ENCODE measurements around the gene OSBP2. TPM values are rescaled to one million over a fixed set of nuclear protein-coding genes. Genes with fewer than 3 reads are reported as not detected.

The OSBP2 gene
- total and polyA plus RNA-seq, 2 of the 13 experiments (the other 11 are each of a cell fraction or from before 2014, with no cell fraction given), result 5.0 to 7.7 TPM

GRCh38 chr22:30889996-30890480, 195.4 kb downstream of the OSBP2 start:
- Histone ChIP-seq H3K4me2 (ENCODE audit: low read depth, low read length) (no peak overlapping the region), H3K79me2 (ENCODE audit: insufficient read depth, low read length) (no peaks in the 10 kb centered on the region), H3K9ac (ENCODE audit: insufficient read depth, low read depth, low read length) (no peak overlapping the region), H3K4me1 (ENCODE audit: insufficient read depth, low read length) (peaks cover 9% of the 10 kb centered on the region), H3K4me3 (replicated peaks in 1 of 3; ENCODE audit: insufficient read depth in 1 of 3, low read depth in 2 of 3, low read length in 3 of 3) (no peak overlapping the region), H3K36me3 (replicated peaks in 1 of 2; ENCODE audit: control insufficient read depth in 1 of 2, insufficient read depth in 2 of 2, low read length in 2 of 2) (peaks cover 7 to 14% of the 10 kb centered on the region in 2 experiments; a peak in 4 of 5 replicates), H3K27ac (ENCODE audit: extremely low read length, insufficient read depth, low read length) (no peak overlapping the region), H4K20me1 (ENCODE audit: insufficient read depth, low read length) (no peaks in the 10 kb centered on the region), H3K27me3 (ENCODE audit: control insufficient read depth in 1 of 2, insufficient read depth in 2 of 2, low read length in 2 of 2) (no peaks in the 10 kb centered on the region), H2AFZ (ENCODE audit: low read length) (no peak overlapping the region), H3K9me3 (ENCODE audit: low read length) (no peaks in the 10 kb centered on the region)
- in situ Hi-C loops (cut with HindIII; ENCODE audit: extremely low pct_ligation_motif_present, low pct_unique_long_range_greater_than_20kb) (loop anchor here (10.0 kb wide), 1 partner anchor 125 kb away; no protein-coding TSS in a partner anchor), intact Hi-C loops (cut with micrococcal nuclease; ENCODE audit: unreplicated experiment) (loop anchor here (1.0 kb wide), 1 partner anchor 127 kb away; no protein-coding TSS in a partner anchor)
- no TSS peak for BruUV-seq (replicated peaks)
- FAIRE-seq (no peak), ATAC-seq (no peak), DNase-seq (ENCODE audit: low spot score) (no peak)
- TF ChIP-seq AGO1 (IDR thresholded peaks at IDR 0.05; ENCODE audit: low read depth, low read length, poor library complexity, severe bottlenecking), result no peak
- WGBS (ENCODE audit: low lambda C conversion rate), result 89% methylated on average over 8 of the region's 9 CpGs
- ChIA-PET POLR2A (interaction anchor here (2.6 kb wide), 1 partner anchor 8 kb away, joined by 7 read pairs; no protein-coding TSS in a partner anchor), CTCF (ENCODE audit: low intra/inter-chr PET ratio, low total read pairs) (interaction anchor here (1.2 to 1.7 kb wide), 2 partner anchors 30 to 126 kb away, joined by 3 to 20 read pairs; no protein-coding TSS in a partner anchor)

- Histone ChIP-seq H3K4me1 (ENCODE audit: insufficient read depth, low read length) (peaks cover 9% of the 10 kb centered on the region), H3K27ac (ENCODE audit: extremely low read length, insufficient read depth, low read length) (no peak overlapping the region), H3K9ac (ENCODE audit: insufficient read depth, low read depth, low read length) (no peak overlapping the region), H3K27me3 (ENCODE audit: control insufficient read depth in 1 of 2, insufficient read depth in 2 of 2, low read length in 2 of 2) (no peaks in the 10 kb centered on the region), H3K36me3 (replicated peaks in 1 of 2; ENCODE audit: control insufficient read depth in 1 of 2, insufficient read depth in 2 of 2, low read length in 2 of 2) (peaks cover 7 to 14% of the 10 kb centered on the region in 2 experiments; a peak in 4 of 5 replicates), H3K9me3 (ENCODE audit: low read length) (no peaks in the 10 kb centered on the region), H3K4me3 (replicated peaks in 1 of 3; ENCODE audit: insufficient read depth in 1 of 3, low read depth in 2 of 3, low read length in 3 of 3) (no peak overlapping the region), H2AFZ (ENCODE audit: low read length) (no peak overlapping the region), H3K4me2 (ENCODE audit: low read depth, low read length) (no peak overlapping the region), H3K79me2 (ENCODE audit: insufficient read depth, low read length) (no peaks in the 10 kb centered on the region), H4K20me1 (ENCODE audit: insufficient read depth, low read length) (no peaks in the 10 kb centered on the region)
- WGBS (ENCODE audit: low lambda C conversion rate), result 78% methylated on average over 7 of the region's 17 CpGs
- ATAC-seq, result peak; percentile 86
- no peak for DNase-seq (ENCODE audit: low spot score)
- ChIA-PET POLR2A (interaction anchor here (2.6 kb wide), 1 partner anchor 9 kb away, joined by 7 read pairs; no protein-coding TSS in a partner anchor), CTCF (ENCODE audit: low intra/inter-chr PET ratio, low total read pairs) (interaction anchor here (1.2 to 1.7 kb wide), 2 partner anchors 29 to 127 kb away, joined by 3 to 20 read pairs; no protein-coding TSS in a partner anchor)
- no TSS peak for BruUV-seq (replicated peaks)
- in situ Hi-C loops (cut with HindIII; ENCODE audit: extremely low pct_ligation_motif_present, low pct_unique_long_range_greater_than_20kb), result loop anchor here (10.0 kb wide), 1 partner anchor 126 kb away; no protein-coding TSS in a partner anchor
- intact Hi-C loops (cut with micrococcal nuclease; ENCODE audit: unreplicated experiment), result loop anchor here (1.0 kb wide), 1 partner anchor 128 kb away; no protein-coding TSS in a partner anchor
- FAIRE-seq, result peak; percentile 68
- TF ChIP-seq REL (CRISPR knock-in tag; conservative IDR thresholded peaks at IDR 0.05) (no peak), XRCC5 (optimal IDR thresholded peaks at IDR 0.05; ENCODE audit: low read length) (peak; percentile 31), ZBTB44 (CRISPR knock-in tag; IDR thresholded peaks at IDR 0.05) (no peak), TEAD3 (CRISPR knock-in tag; optimal IDR thresholded peaks at IDR 0.05; ENCODE audit: borderline replicate concordance) (peak; percentile 37), ZNF713 (CRISPR knock-in tag; IDR thresholded peaks at IDR 0.05) (0 out of 2 replicates have a peak, but pooled peaks have one; percentile 52)
- TF ChIP-seq, protein P1, sequence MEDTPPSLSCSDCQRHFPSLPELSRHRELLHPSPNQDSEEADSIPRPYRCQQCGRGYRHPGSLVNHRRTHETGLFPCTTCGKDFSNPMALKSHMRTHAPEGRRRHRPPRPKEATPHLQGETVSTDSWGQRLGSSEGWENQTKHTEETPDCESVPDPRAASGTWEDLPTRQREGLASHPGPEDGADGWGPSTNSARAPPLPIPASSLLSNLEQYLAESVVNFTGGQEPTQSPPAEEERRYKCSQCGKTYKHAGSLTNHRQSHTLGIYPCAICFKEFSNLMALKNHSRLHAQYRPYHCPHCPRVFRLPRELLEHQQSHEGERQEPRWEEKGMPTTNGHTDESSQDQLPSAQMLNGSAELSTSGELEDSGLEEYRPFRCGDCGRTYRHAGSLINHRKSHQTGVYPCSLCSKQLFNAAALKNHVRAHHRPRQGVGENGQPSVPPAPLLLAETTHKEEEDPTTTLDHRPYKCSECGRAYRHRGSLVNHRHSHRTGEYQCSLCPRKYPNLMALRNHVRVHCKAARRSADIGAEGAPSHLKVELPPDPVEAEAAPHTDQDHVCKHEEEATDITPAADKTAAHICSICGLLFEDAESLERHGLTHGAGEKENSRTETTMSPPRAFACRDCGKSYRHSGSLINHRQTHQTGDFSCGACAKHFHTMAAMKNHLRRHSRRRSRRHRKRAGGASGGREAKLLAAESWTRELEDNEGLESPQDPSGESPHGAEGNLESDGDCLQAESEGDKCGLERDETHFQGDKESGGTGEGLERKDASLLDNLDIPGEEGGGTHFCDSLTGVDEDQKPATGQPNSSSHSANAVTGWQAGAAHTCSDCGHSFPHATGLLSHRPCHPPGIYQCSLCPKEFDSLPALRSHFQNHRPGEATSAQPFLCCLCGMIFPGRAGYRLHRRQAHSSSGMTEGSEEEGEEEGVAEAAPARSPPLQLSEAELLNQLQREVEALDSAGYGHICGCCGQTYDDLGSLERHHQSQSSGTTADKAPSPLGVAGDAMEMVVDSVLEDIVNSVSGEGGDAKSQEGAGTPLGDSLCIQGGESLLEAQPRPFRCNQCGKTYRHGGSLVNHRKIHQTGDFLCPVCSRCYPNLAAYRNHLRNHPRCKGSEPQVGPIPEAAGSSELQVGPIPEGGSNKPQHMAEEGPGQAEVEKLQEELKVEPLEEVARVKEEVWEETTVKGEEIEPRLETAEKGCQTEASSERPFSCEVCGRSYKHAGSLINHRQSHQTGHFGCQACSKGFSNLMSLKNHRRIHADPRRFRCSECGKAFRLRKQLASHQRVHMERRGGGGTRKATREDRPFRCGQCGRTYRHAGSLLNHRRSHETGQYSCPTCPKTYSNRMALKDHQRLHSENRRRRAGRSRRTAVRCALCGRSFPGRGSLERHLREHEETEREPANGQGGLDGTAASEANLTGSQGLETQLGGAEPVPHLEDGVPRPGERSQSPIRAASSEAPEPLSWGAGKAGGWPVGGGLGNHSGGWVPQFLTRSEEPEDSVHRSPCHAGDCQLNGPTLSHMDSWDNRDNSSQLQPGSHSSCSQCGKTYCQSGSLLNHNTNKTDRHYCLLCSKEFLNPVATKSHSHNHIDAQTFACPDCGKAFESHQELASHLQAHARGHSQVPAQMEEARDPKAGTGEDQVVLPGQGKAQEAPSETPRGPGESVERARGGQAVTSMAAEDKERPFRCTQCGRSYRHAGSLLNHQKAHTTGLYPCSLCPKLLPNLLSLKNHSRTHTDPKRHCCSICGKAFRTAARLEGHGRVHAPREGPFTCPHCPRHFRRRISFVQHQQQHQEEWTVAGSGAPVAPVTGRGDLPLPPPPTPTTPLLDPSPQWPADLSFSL (CRISPR knock-in tag; IDR thresholded peaks at IDR 0.05), result no peak
These were observed 196.2 kb downstream of the OSBP2 start for GRCh38 chr22:30890686-30891442.
